Activated CD4-positive, alpha-beta memory T cell treated with anti-CD3 and anti-CD28 coated beads, Interleukin-2, amount 10 ng/mL, durations not matched to agents 7 days and 5 days (primary cell): ENCODE measurements around the gene ADCYAP1R1. TPM values are rescaled to one million over a fixed set of nuclear protein-coding genes. Genes with fewer than 3 reads are reported as not detected.

Source experiments
- CTCF ChIA-PET: fragments of 350-600 bp; sonication (Branson Sonifier 250); formaldehyde crosslinking; loops from one replicate; lab custom pipeline; 2021; ENCODE audit warnings: antibody characterized with exemption, inconsistent platforms; lab: Charles Lee
- POLR2A ChIA-PET: fragments of 350-600 bp; sonication (Branson Sonifier 250); formaldehyde crosslinking; loops from one replicate; lab custom pipeline; 2021; ENCODE audit warnings: antibody characterized with exemption; lab: Charles Lee
- DNase-seq: peaks from one replicate; pipeline ENCODE4 v3.0.0-alpha.2; 2020
- H3K27ac Mint-ChIP-seq: one replicate; pipeline ENCODE4 v1.8.0; 2021; ENCODE audit warnings: mild to moderate bottlenecking, mixed read lengths
- H3K27me3 Mint-ChIP-seq: one replicate; pipeline ENCODE4 v1.8.0; 2021; ENCODE audit warnings: mixed read lengths
- H3K36me3 Mint-ChIP-seq: one replicate; pipeline ENCODE4 v1.8.0; 2021; ENCODE audit warnings: low read depth, mixed read lengths
- H3K4me1 Mint-ChIP-seq: one replicate; pipeline ENCODE4 v1.8.0; 2021; ENCODE audit warnings: mixed read lengths
- H3K4me3 Mint-ChIP-seq: one replicate; pipeline ENCODE4 v1.8.0; 2021; ENCODE audit warnings: mild to moderate bottlenecking, mixed read lengths
- H3K9me3 Mint-ChIP-seq: one replicate; pipeline ENCODE4 v1.8.0; 2021; ENCODE audit warnings: mixed read lengths
- total RNA-seq, 2 experiments: library from RNA; stranded (reverse); gene quantifications; one replicate each; pipeline ENCODE4 v1.2.3, GENCODE V29; 2021

The ADCYAP1R1 gene
- total RNA-seq = not detected

- no peak within 1 kb of the TSS for H3K4me3 Mint-ChIP-seq
- POLR2A ChIA-PET = no interaction called here
- no peaks in the 10 kb centered on the region for H3K36me3 Mint-ChIP-seq
- H3K27me3 Mint-ChIP-seq = peaks cover 36% of the 10 kb centered on the region
- H3K9me3 Mint-ChIP-seq = no peaks in the 10 kb centered on the region
- no peaks in the 10 kb centered on the region for H3K4me1 Mint-ChIP-seq
- H3K27ac Mint-ChIP-seq = no peak within 1 kb of the TSS
- CTCF ChIA-PET = interaction anchor here (0.6 to 1.2 kb wide), 2 partner anchors 141 to 1468 kb away, joined by 3 read pairs; no protein-coding TSS in a partner anchor
- no peak for DNase-seq
Observed at GRCh38 chr7:31051598-31052486, at the start of gene ADCYAP1R1. ADCYAP1R1 (plus strand) TSS chr7:31052308; CDS start chr7:31063265, 10,957 bp downstream.

DNA sequence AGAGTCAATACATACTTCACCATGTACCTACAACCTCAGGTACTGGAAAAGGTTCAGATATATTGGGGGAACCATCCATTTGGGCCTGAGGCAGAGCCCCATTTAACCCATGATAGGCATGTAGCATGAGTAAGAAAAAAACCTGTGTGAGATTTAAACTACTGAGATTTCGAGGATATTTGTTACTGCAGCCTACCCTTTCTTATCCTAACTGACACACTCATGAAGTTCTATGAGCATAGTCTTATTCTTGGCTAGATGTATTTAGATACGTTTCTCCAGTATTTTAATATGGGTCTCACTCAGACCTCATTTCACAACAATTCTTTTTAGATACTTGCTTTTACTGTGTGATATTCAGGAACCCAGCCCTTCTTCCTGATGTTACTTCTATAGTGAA is 49.0 kb upstream of the ADCYAP1R1 start:
- Mint-ChIP-seq H3K27me3 (no peaks in the 10 kb centered on the region), H3K36me3 (no peaks in the 10 kb centered on the region), H3K27ac (no peak overlapping the region), H3K4me3 (no peak overlapping the region), H3K4me1 (no peaks in the 10 kb centered on the region), H3K9me3 (no peaks in the 10 kb centered on the region)
- CTCF ChIA-PET = no interaction called here
- POLR2A ChIA-PET = no interaction called here
- DNase-seq = no peak

- Mint-ChIP-seq H3K27ac (no peak overlapping the region), H3K36me3 (no peaks in the 10 kb centered on the region), H3K4me1 (no peaks in the 10 kb centered on the region), H3K9me3 (no peaks in the 10 kb centered on the region), H3K27me3 (no peaks in the 10 kb centered on the region), H3K4me3 (no peak overlapping the region)
- ChIA-PET POLR2A (no interaction called here), CTCF (no interaction called here)
- DNase-seq = no peak
Observed at GRCh38 chr7:31003721-31004120, 48.4 kb upstream of the ADCYAP1R1 start.

DNA sequence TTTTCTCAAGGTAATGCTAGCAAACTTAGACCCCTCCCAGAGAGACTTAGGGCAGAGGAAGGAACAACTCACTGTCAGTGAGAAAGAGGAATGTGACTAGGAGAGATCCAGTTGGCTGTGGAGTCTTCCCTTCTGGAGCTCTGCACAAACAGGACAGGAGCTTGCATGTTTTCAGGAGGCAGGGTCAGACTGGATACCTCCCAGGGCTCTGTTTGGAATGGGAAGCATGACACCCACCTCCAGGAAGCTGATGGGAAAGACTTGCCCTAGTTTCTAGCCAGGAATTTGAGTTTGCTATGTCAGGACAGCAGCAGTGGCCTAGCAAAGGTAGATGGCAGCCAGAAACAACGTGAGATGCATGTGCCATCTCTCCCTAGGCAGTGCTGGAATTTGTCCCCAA is 47.7 kb upstream of the ADCYAP1R1 start:
- Mint-ChIP-seq H3K36me3 (no peaks in the 10 kb centered on the region), H3K9me3 (no peaks in the 10 kb centered on the region), H3K27ac (no peak overlapping the region), H3K27me3 (peaks cover 5% of the 10 kb centered on the region), H3K4me1 (no peaks in the 10 kb centered on the region), H3K4me3 (no peak overlapping the region)
- DNase-seq = no peak
- ChIA-PET CTCF (no interaction called here), POLR2A (no interaction called here)

- Mint-ChIP-seq H3K4me3 (no peak overlapping the region), H3K4me1 (no peaks in the 10 kb centered on the region), H3K9me3 (no peaks in the 10 kb centered on the region), H3K36me3 (no peaks in the 10 kb centered on the region), H3K27ac (no peak overlapping the region), H3K27me3 (peaks cover 17% of the 10 kb centered on the region)
- no peak for DNase-seq
- POLR2A ChIA-PET = no interaction called here
- CTCF ChIA-PET = no interaction called here
Observed at GRCh38 chr7:31006857-31007256, 45.3 kb upstream of the ADCYAP1R1 start.

DNA sequence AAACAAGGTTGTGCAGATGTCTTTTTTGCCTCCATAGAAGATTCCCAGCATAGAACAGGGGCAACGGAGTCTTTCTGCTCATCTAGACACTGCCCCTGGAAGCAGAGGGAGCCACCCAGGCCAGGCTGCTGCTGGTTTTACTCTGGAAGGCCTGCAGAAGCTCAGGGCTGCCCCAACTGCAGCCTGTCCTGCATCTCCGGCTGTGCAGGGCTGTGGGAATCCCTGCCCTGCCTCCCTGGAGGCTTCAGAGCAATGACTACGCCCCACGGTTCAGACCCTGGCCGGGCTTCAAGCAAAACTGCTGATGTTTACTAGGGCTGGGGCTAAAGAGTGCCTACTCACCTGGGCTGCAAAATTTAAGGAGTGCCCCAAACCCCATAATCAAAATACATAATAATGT is 44.5 kb upstream of the ADCYAP1R1 start:
- ChIA-PET POLR2A (no interaction called here), CTCF (no interaction called here)
- no peaks in the 10 kb centered on the region for H3K36me3 Mint-ChIP-seq
- DNase-seq = no peak
- H3K27me3 Mint-ChIP-seq = peaks cover 17% of the 10 kb centered on the region
- no peaks in the 10 kb centered on the region for H3K9me3 Mint-ChIP-seq
- no peak overlapping the region for H3K27ac Mint-ChIP-seq
- H3K4me3 Mint-ChIP-seq = no peak overlapping the region
- no peaks in the 10 kb centered on the region for H3K4me1 Mint-ChIP-seq

DNA sequence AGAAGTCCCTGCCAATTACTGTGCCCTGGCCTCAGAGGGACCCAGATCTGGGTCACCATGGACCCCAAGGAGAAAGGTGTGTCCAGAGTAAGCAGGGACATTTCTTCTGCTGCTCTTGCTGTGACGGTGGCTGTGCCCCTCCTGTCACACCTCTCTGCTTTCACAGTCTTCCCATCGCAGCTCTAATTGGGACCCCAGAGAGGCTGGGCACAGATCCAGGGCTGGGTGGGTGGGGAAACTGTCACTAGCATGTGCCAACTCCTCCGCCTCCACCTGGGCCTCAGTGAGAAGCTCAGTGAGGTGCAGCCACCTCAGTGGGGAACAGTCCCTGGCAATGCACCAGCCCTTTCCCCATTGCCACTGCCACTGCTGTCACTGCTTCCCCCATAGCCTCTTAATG is 37.3 kb upstream of the ADCYAP1R1 start:
- H3K27me3 Mint-ChIP-seq = peaks cover 9% of the 10 kb centered on the region
- no peak for DNase-seq
- H3K9me3 Mint-ChIP-seq = no peaks in the 10 kb centered on the region
- no peak overlapping the region for H3K4me3 Mint-ChIP-seq
- POLR2A ChIA-PET = no interaction called here
- H3K4me1 Mint-ChIP-seq = peaks cover 10% of the 10 kb centered on the region
- CTCF ChIA-PET = no interaction called here
- no peak overlapping the region for H3K27ac Mint-ChIP-seq
- no peaks in the 10 kb centered on the region for H3K36me3 Mint-ChIP-seq

DNA sequence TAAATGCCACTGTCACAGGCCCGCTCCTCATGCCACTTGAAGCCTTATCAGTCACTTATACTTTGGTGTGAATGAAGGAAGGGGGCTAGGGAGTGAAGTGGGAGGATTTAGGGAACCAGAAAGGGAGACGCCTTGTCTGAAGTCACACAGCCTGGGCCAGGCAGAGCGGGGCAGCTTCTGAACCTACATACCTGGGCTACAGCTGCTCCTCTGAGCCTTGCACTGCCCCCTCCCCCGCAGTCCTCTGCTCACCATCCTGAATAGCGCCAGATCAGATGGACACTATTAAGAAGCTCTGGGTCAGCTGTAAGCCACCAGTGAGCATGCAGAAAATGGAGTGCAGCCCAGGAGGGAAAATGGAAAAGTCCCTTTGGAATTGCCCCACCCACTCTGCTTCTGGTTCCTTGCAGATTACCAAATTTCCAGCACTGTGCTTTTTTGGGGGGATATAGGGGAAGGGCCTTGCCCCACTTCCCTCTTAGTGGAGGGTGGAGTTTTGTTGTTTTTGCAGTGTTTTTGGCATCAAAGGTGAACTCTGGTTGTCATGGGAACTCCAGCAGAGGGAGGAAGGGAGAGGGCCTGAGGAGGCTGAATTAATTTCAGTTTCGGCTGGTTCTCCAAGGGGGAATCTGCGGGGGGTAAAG is 35.0 kb upstream of the ADCYAP1R1 start:
- Mint-ChIP-seq H3K27ac (no peak overlapping the region), H3K4me1 (peaks cover 20% of the 10 kb centered on the region), H3K36me3 (no peaks in the 10 kb centered on the region), H3K27me3 (no peaks in the 10 kb centered on the region), H3K4me3 (no peak overlapping the region), H3K9me3 (no peaks in the 10 kb centered on the region)
- ChIA-PET POLR2A (no interaction called here), CTCF (no interaction called here)
- no peak for DNase-seq

DNA sequence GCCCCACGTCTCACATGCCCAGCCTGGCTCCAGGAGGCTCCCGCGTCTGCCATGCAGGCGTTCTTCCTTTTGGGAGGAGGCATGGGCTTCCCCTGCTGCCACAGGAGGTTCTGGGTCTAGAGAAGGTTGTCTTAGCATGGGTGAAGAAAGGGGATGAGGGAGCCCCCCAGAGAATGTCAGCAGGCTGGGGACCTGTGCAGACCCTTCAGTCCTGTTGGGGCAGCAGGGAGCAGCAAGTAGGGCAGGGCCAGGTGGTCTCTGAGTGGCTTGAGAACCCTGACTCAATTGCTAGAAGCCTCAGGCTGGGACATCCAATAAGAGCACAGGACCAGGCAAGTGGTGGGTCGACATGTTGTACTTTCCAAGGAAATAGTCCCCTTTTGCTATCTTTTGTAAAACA is 34.4 kb upstream of the ADCYAP1R1 start:
- Mint-ChIP-seq H3K36me3 (no peaks in the 10 kb centered on the region), H3K4me1 (peaks cover 22% of the 10 kb centered on the region), H3K9me3 (no peaks in the 10 kb centered on the region), H3K4me3 (no peak overlapping the region), H3K27ac (no peak overlapping the region), H3K27me3 (no peaks in the 10 kb centered on the region)
- POLR2A ChIA-PET = no interaction called here
- CTCF ChIA-PET = no interaction called here
- DNase-seq = no peak

- Mint-ChIP-seq H3K27me3 (no peaks in the 10 kb centered on the region), H3K9me3 (peaks cover 6% of the 10 kb centered on the region), H3K27ac (no peak overlapping the region), H3K36me3 (peaks cover 4% of the 10 kb centered on the region), H3K4me1 (peaks cover 36% of the 10 kb centered on the region), H3K4me3 (no peak overlapping the region)
- POLR2A ChIA-PET = no interaction called here
- DNase-seq = no peak
- CTCF ChIA-PET = interaction anchor here (1.2 kb wide), 1 partner anchor 36 kb away, joined by 5 read pairs; no protein-coding TSS in a partner anchor
Observed at GRCh38 chr7:31019509-31019908, 32.6 kb upstream of the ADCYAP1R1 start.

DNA sequence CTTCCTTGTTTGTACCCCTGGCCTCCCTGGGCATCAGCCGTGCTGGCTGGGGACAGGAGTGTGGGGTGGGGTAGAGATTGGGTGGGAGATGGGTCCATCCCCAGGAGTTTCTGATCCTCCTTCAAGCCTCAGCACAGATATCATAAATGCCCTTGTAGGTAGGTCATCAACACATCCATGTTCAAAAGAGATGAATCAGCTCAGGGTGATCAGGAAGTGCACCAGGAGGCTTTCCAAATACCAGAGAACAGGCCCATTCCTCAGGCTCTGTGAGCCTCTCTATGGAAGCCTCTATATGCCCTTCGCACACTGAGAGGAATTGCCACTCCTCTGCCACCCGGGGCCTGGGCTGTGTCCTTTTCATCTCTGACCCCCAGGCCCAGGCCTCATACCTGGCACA is 31.9 kb upstream of the ADCYAP1R1 start:
- Mint-ChIP-seq H3K36me3 (peaks cover 6% of the 10 kb centered on the region), H3K27ac (no peak overlapping the region), H3K4me1 (peaks cover 40% of the 10 kb centered on the region), H3K27me3 (no peaks in the 10 kb centered on the region), H3K4me3 (no peak overlapping the region), H3K9me3 (peaks cover 9% of the 10 kb centered on the region)
- POLR2A ChIA-PET = no interaction called here
- CTCF ChIA-PET = interaction anchor here (1.2 kb wide), 1 partner anchor 37 kb away, joined by 5 read pairs; no protein-coding TSS in a partner anchor
- DNase-seq = no peak

DNA sequence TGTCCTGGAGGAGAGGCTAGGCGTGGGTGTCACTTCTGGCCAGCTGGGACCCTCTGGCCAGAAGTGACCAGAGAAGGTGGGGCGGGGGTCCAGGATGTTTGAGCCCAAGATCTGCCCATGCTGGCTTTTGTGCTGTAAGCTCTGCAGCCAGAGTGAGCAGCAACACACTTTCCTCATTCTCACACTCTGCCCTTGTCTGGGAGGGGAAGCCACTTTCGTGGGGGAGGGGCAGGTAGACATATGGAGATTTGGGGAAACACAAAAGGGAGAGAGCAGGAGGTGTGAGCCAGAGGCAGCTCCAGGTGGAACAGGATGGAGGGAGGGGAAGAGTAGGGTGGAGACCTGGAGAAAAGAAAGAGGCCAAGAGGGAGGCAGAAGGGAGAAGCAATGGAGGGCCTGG is 31.5 kb upstream of the ADCYAP1R1 start:
- no peak for DNase-seq
- H3K4me3 Mint-ChIP-seq = no peak overlapping the region
- peaks cover 9% of the 10 kb centered on the region for H3K9me3 Mint-ChIP-seq
- H3K36me3 Mint-ChIP-seq = peaks cover 6% of the 10 kb centered on the region
- CTCF ChIA-PET = no interaction called here
- POLR2A ChIA-PET = no interaction called here
- no peak overlapping the region for H3K27ac Mint-ChIP-seq
- peaks cover 40% of the 10 kb centered on the region for H3K4me1 Mint-ChIP-seq
- H3K27me3 Mint-ChIP-seq = no peaks in the 10 kb centered on the region

DNA sequence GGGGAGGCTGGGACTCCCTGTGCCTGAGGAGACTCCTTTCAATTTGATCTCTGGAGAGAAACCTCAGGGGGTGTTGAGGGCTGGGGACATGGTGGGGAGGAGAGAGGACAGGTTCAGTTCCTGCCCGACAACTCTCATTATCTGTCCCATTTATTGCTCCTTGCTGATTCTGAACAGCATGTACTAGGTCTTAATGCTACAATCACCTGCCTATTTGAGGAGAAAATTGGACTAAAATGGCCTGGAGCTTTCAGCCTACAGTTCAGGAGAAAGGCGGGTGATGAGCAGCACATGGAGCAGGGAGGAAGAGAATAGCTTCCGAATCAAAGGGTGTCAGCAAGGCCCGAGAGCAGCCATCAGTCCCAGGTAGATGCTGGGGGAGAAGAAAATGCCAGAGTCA is 30.0 kb upstream of the ADCYAP1R1 start:
- CTCF ChIA-PET = no interaction called here
- H3K27me3 Mint-ChIP-seq = no peaks in the 10 kb centered on the region
- H3K27ac Mint-ChIP-seq = no peak overlapping the region
- no peak for DNase-seq
- peaks cover 40% of the 10 kb centered on the region for H3K4me1 Mint-ChIP-seq
- peaks cover 6% of the 10 kb centered on the region for H3K36me3 Mint-ChIP-seq
- H3K9me3 Mint-ChIP-seq = peaks cover 9% of the 10 kb centered on the region
- POLR2A ChIA-PET = no interaction called here
- no peak overlapping the region for H3K4me3 Mint-ChIP-seq
